Measurements from ENCODE around the gene SETD1A.

The SETD1A gene

DNA sequence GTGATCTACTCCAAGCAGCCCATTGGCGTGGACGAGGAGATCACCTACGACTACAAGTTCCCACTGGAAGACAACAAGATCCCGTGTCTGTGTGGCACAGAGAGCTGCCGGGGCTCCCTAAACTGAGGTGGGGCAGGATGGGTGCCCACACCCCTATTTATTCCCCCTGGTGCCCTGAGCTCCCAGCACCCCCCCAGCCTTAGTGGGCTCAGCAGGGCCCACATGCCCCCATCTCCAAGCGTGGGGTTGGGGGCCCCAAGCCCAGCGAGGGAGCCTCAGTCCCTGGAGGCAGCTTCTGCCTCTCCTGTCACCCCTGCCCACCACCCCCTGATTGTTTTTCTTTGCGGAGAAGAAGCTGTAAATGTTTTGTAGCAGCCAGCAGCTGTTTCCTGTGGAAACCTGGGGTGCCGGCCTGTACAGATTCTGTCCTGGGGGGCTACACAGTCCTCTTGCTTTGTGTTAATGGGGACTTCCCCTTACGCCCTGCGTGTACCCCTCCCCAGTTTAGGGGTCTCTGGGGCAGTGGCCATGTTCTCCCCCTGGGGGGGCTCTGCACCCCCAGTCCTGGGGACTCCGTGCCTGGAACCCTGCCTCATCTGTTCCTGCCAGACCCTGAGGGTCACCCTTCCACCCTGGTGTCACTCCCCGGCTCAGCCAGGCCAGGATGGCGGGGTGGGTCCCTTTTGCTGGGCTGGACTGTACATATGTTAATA, 26.5 kb downstream of the SETD1A start:
- no peak for DNase-seq

GRCh38 chr16:30984669-30985400, 27.3 kb downstream of the SETD1A start, which contains the start of gene HSD3B7:
Gene HSD3B7 (plus strand): TSS chr16:30985207. CDS start chr16:30985659, 452 bp downstream.
- DNase-seq: peak; percentile 81

DNA sequence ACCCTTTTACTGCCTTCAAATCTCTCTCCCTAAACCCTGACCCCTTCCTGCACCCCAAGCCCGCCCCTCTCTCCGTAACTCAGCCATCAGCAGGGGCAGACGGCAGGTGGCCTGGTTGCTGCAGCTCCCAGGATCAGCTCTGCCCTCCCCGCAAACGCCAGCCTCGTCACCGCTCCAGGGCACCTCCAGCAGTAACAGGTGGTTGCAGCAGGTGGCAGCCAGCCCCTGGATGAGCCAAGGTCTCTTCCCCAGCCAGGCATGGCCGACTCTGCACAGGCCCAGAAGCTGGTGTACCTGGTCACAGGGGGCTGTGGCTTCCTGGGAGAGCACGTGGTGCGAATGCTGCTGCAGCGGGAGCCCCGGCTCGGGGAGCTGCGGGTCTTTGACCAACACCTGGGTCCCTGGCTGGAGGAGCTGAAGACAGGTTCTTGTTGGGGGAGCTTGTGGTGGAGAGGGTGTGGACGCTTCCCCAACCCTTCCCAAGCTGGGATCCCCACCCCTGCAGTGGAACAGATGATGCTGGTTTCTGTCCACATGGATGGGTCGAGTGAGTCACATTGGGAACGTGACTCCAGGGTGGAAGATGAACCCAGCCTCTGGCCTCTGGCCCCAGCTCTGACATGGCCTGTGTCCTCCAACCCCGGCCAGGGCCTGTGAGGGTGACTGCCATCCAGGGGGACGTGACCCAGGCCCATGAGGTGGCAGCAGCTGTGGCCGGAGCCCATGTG, 28.0 kb downstream of the SETD1A start:
- DNase-seq: peak; percentile 36

DNA sequence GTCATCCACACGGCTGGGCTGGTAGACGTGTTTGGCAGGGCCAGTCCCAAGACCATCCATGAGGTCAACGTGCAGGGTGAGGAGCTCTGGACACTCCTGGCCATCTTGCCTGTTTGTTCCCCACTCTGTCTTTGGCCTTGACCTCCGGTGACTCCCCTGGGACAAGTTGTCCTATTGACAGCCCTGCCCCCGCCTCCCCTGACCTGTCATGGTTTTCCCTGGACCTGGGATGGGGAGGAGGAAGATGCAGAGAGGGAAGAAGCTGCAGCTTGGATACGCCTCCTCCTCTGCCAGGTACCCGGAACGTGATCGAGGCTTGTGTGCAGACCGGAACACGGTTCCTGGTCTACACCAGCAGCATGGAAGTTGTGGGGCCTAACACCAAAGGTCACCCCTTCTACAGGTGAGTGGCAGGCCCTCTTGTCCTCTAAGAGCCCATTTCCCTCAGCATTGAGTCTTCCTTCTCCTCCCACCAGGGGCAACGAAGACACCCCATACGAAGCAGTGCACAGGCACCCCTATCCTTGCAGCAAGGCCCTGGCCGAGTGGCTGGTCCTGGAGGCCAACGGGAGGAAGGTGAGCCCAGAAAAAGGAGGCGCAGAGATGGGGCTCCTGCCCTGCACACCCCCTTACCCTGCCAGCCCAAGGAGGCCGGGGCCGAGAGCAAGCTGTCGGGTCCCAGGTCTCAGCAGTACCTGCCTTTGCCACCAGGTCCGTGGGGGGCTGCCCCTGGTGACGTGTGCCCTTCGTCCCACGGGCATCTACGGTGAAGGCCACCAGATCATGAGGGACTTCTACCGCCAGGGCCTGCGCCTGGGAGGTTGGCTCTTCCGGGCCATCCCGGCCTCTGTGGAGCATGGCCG, 28.8 kb downstream of the SETD1A start:
- DNase-seq: no peak

GRCh38 chr16:30987581-30988190, 30.1 kb downstream of the SETD1A start:
- DNase-seq: no peak

GRCh38 chr16:30989469-30990047, 32.0 kb downstream of the SETD1A start:
- DNase-seq: no peak

GRCh38 chr16:30990105-30990504, 32.6 kb downstream of the SETD1A start:
- DNase-seq: no peak

GRCh38 chr16:30991052-30991451, 33.5 kb downstream of the SETD1A start:
- DNase-seq: no peak

- DNase-seq: no peak
Measured at GRCh38 chr16:30992276-30992780, 34.8 kb downstream of the SETD1A start.

GRCh38 chr16:30992931-30993816, 35.6 kb downstream of the SETD1A start:
- peak; percentile 58 for DNase-seq

DNA sequence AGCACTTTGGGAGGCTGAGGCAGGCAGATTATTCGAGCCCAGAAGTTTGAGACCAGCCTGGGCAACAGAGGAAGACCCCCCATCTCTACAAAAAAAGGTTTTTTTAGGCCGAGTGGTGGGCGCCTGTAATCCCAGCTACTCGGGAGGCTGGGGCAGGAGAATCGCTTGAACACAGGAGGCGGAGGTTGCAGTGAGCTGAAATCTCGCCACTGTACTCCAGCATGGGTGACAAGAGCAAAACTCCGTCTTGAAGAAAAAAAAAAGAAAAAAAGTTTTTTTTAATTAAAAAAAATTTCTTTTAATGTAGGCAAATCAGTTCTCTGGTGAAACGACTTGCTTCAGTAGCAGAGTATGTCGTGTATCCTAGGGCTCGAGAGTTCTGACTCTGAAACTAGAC, 38.4 kb downstream of the SETD1A start:
- DNase-seq: no peak

- DNase-seq: no peak
Measured at GRCh38 chr16:30996324-30996984, 38.9 kb downstream of the SETD1A start.

DNA sequence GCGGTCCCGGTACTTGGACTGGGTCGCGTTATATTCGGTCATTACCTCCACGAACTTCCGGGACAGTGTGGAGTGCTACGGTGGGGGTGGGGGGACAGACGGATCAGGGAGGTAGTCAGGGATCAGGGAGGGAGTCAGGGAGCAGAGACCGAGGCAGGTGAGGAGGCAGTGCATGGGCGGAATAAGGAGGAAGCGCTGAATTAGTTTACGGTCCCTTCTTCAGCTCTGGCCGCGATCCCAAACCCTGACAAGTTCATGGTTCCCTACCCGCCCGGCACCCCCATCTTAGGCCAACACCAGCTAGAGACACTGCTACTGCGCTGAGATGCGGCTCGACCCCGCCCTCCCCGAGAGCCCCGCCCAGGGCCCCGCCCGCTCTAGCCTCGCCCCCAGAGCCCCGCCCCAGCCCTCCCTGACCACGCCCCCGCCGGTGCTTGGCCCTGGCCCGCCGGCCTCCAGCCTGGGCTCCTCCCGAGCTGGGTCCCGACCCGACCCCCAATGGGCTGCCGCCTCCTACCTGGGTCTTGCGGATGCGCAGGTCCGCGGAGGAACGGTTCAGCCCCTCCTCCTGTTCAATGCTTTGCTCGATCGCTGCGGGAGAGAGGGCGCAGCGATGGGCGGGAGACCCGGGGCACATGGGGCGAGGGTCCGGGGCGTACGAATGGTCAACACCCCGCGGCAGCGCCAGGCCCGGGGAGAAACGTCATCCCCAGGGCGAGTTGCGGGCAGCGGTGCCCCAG, 39.6 kb downstream of the SETD1A start:
- DNase-seq: peak; percentile 78

DNA sequence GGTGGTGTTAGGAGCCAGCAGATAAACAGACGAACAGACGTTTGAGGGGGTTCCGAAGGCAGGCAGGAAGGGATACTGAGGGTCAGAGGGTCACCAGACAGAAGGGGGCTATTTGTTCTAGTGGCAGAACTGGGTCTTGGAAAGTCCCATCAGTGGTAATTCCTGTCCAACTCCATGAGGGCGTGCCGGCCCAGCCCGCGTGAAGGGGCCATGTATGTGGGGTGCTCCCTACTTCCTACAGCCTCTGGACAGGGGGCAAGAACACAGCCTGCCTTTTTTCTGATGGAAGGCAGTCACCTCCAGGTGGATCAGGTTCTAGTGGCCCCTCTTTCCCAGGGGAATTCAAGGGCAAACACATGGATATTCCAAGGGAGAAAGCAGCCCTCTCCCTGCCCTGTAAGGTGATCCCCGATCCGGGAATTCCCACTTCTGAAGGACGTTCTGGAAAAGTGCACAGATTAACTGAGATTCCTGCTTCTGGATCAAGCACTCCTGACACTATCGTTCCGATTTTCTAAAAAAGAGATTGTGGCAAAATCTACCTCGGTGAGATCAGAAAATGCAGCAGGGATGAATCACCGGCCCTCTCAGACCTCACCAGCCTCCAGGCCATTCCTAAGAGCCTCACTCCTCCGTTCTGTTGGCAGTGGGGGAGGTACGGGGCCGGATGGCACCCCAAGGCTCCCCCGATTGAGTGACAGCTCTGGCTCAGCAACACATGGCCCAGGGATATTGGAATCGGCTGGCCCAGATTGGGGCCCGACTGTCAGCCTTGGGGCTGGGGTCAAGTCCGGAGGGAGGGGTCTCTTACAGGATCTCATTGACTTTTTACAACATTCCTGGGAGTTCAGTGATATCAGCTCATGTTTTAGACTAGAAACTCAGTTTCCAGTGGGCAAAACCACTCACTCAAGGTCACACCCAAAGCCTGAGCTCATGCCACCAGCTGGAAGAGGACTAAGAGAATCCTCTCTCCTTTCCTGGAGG, 40.5 kb downstream of the SETD1A start:
- DNase-seq: no peak

DNA sequence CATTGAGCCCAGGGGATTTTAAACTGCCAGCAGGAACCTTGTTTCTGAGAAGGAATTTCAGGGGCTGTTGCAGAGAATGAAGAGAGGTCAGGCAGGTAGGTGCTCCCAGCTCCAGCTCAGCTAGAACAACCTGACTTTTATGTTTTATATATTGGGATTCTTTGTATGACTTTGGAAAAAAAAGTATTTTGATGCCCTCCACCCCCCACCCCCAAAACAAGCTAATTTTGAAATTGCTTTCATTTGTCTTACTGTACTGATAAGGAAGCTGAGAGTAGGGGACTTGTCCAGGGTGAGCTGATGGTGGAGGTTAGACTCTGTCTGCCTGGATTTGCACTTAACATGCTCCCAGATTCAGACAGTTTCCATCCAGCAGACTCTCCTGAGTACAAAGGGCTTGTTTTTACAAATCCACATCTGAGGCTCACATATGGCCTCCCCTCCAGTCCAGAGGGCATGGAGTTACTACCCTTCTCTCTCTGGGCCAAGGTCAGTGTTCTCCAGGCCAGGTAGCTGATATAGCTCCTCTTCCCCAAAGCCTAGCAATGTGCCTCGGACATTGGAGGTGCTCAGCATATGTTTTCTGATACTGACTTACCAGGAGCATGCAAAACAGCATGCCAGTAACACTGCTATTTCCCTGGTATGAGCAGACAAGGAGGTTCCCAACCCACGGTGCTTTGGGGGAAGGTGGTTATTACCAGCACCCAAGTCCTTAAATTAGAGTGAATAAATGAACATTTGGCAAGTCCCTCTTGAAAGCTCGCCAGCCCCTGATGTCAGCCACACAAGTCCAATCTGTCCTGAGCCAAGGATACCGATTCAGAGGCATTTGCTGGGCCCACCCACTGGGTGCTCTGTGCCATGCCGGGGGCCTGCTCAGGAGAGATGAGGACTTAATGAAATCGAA, 41.6 kb downstream of the SETD1A start:
- DNase-seq: no peak

DNA sequence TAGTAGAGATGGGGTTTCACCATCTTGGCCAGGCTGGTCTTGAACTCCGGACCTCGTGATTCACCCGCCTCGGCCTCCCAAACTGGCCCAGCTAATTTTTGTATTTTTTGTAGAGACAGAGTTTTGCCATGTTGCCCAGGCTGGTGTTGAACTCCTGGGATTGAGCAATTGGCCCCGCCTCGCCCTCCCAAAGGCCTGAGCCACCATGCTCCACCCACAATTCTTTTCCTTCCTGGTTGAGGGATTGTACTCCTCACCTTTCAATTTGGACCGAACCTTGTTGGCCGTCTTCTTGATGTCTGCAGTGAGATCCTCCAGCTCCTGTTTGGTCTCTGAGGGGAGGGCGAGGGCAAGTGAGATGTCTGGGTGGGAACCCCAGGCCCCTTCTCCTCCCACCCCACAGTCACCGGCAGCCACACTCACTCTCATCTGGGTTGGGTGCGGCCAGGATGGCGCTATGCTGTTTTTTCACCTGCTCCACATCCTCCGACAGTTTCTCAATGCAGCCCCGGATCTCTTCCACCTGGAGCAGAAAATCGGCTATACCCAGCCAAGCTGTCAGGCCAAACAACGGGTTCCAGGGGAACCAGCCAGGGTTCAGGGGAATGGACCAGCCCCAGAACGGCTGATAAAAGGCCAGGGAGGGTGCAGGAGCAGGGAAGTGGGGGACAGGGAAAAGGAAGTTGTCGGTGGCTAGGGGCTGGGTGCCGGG, 43.3 kb downstream of the SETD1A start:
- no peak for DNase-seq
